LNCAP (cell line): Measurements from ENCODE around the gene SNCB.

Experiments used
- TF ChIP-seq, protein P1 (sequence below): fragments of 450-650 bp; IDR thresholded peaks from 2 replicates; pipeline ENCODE4 v1.5.1; 2017; ENCODE audit warnings: mild to moderate bottlenecking

The SNCB gene

DNA sequence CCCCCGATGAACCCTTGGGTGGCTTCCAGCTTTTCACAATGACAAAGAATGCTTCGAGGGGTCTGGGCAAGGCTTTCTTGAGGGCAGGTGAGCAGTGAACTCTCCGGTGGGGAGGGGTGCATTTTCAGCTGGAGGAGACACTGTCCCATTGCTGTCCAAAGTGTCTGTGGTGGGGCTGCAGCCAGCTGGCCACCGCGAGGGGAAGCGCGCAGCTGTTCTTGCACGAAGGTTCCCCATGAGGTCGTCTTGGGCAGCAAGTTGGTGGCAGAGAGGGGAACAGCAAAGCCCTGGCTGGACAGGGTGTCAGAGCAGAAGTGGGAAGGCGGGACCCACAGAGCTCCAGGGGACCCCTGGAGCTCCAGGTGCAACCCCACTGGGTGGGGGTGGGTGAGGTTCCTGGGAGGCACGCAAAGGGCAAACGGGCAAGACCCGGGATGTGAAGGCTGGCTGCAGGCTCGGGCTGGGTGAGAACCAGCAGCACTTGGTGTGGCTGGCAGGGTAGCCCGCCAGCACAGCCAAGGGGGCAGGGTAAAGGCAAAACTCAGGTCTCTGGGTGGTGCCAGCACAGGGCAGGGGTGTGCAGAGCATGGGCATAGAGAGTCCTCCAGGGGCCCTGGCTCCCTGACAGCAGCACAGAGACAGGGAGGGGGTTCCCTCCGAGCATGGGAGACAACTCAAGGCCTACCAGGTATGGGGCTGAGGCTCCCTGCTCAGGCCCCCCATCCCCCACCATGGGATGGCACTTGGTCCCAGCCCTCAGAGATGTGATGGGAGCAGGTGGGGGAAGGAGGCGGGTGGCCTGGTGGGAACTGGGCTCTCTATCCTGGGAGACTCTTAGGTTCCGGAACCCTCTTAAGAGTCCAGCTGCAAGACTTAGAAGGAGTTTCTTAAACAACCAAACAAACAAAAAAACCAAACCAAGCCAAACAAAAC lies 43.6 kb upstream of the SNCB start:
- TF ChIP-seq, protein P1, sequence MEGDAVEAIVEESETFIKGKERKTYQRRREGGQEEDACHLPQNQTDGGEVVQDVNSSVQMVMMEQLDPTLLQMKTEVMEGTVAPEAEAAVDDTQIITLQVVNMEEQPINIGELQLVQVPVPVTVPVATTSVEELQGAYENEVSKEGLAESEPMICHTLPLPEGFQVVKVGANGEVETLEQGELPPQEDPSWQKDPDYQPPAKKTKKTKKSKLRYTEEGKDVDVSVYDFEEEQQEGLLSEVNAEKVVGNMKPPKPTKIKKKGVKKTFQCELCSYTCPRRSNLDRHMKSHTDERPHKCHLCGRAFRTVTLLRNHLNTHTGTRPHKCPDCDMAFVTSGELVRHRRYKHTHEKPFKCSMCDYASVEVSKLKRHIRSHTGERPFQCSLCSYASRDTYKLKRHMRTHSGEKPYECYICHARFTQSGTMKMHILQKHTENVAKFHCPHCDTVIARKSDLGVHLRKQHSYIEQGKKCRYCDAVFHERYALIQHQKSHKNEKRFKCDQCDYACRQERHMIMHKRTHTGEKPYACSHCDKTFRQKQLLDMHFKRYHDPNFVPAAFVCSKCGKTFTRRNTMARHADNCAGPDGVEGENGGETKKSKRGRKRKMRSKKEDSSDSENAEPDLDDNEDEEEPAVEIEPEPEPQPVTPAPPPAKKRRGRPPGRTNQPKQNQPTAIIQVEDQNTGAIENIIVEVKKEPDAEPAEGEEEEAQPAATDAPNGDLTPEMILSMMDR = no peak

DNA sequence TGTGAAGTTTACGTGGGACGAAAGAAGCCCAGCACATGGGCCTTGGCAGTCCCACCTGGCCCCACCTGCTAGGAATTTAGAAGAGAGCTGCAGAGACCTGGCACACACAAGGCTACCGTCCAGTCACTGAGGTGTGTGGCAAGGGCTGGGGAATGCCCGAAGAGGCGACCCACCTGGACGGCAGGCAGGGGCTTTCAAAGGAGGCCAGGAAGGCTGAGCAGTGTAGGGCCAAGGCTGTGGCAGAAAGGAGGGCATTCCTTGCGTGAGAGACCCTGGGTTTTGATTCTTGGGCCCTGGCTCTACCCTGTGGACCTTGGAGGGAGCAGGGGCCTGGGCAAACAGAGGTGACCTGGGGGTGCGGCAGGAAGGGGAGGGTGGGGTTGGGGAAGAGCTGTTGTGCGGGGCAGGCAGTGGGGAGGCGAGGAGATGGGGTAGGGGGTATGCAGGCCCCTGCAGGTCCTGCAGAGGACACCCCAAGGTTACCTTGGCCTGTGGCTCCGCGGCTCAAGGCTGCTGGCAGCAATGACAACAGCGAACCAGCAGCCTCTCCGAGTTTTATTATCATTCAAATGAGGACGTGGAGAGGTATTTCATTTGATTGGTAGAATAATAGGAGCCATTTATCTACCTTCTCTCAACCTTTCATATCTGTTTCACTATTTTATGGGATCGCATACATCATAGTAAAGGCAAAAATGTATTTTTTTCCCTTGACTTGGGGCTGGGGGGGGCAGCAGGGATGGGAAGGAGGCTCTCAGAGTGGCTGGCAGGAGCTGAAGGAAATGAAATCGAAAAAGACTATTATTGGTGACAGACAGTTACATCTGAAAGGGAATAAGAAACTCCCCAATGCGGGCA lies 41.8 kb upstream of the SNCB start:
- TF ChIP-seq, protein P1 = no peak

DNA sequence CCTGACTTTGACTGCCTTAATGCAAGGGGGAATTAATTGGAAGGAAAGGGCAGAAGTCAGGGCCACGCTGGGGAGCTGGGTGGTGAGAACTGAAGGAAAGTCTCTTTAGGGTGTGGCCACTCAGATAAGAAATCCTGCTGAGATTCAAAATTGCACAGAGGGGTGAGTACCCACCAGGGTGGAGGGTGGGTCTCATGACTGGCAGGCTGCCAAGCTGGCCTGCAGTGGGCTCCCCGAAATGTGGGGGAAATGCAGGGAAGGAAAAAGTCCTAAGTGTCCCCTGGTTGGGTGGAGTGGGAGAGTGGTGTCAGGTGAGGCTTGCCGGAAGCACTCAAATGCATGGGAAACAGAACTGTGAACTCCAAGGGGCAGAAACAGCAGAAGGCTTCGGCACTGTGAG lies 41.1 kb upstream of the SNCB start:
- TF ChIP-seq, protein P1 = no peak

DNA sequence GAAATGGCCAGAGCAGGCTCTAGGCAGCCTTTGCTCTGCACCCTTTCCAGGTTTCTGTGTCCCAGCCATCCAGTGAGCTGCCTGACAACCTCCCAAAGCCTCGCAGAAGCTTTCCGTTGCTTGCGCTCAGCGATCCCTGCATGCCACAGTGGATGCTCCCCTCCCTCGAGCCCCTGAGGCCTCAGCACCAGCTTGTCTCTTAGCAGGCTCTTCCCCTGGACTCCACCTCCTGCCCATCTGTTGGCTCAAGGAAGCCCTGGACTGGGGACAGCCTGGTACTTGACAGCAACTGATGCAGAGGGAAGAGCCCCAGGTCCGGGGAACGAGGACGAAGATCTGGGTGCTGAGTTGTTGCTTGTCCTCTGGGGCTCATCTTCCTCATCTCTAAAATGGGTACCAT lies 40.1 kb upstream of the SNCB start:
- TF ChIP-seq, protein P1 = no peak

DNA sequence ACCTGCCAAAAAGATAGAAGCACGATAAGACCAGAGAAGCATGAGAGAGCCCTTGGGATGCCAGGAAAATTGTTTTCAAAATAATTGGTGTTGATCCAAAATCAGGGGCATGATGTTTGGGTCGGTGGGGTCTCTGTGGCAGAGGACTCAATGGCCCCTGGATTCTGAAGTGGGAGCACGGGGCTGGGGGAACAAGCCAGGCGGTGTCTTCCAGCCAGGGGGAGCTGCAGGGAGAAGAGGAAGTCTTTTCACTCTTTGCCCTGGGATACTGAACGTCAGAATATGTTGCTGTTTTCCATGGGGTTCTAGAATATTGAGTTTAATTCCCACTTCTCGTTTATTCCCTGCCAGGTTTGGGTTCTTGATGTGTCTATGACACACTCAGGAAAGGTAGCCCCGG lies 37.3 kb upstream of the SNCB start:
- TF ChIP-seq, protein P1 = no peak

DNA sequence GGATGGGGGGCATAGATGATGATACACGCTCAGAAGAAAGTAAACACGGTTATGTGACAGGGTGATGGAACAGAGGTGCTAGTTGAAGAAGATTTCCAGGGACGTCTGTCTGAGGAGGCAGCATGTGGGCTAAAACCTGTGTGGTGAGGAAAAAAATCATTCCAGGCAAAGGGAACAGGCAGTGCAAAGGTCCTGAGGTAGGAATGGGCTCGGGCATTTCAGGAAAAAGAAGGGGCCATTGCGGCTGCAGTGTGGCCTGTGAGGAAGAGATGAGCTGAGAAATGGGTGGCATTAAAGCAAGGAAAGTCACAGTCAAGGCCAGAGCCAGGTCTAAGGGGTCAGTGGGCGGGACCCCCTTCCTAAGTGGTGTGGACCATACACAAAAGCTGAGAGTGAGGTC lies 35.2 kb upstream of the SNCB start:
- TF ChIP-seq, protein P1 = no peak

DNA sequence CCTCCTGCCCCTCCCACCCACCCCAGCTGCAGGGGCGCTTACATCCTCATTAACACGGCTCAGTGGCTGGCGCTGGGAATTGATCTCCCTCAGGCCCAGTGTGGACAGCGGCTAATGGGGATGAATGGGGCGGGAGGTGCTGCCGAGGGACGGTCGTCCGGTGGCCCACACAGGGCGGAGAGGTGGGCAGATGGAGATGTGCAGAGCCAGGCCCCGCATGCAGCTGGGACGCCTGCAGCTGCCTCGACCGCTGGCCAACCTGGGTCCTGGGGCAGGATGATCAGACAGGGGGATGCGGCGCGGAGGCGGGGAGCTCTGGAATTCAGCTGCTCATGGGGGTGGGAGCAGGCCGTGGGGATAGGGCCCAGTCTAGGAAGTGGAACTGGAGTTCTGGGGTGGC lies 34.6 kb upstream of the SNCB start:
- TF ChIP-seq, protein P1 = no peak
